ENCODE results near the gene TRIM23. TPM values are rescaled to one million over a fixed set of nuclear protein-coding genes. Genes with fewer than 3 reads are reported as not detected.

Gene TRIM23
- total RNA-seq (2022; extraction: Qiagen RNA extraction), result 5.9 to 7.9 TPM (median 7.2 TPM) in 5 replicates

GRCh38 chr5:65624025-65624570 lies at the start of gene TRIM23:
TRIM23 (minus strand) TSS chr5:65624333; CDS start chr5:65624274, 59 bp downstream.

GRCh38 chr5:65624571-65625555 lies 730 bp upstream of the TRIM23 start, which contains the start of the genes SHLD3 and TRAPPC13:
SHLD3 (plus strand) TSS chr5:65625027; CDS start chr5:65629588, 4,561 bp downstream.
TRAPPC13 (plus strand) TSS chr5:65625027; CDS start chr5:65625061, 34 bp downstream.

GRCh38 chr5:65562731-65563701 lies 61.1 kb downstream of the TRIM23 start, which contains the start of the genes CENPK and PPWD1:
CENPK (minus strand) TSS chr5:65563168; CDS start chr5:65554907, 8,261 bp downstream.
PPWD1 (plus strand) TSS chr5:65563296; CDS start chr5:65563311, 15 bp downstream.

Other genes starting within 250 kb of the TRIM23 start
- 0.03 to 0.12 TPM (median 0.10 TPM) in 5 replicates for gene ADAMTS6, start 142.4 kb downstream of the TRIM23 start, total RNA-seq (2022; extraction: Qiagen RNA extraction)
- 27.8 to 40.9 TPM (median 31.1 TPM) in 5 replicates for gene CENPK, start 61.2 kb downstream of the TRIM23 start, total RNA-seq (2022; extraction: Qiagen RNA extraction)
- gene PPWD1, start 61.0 kb downstream of the TRIM23 start, total RNA-seq (2022; extraction: Qiagen RNA extraction), result 17.5 to 22.9 TPM (median 18.6 TPM) in 5 replicates
- 2.0 to 3.3 TPM (median 2.2 TPM) in 5 replicates for gene SHLD3, start 694 bp upstream of the TRIM23 start, total RNA-seq (2022; extraction: Qiagen RNA extraction)
- 11.6 to 15.1 TPM (median 13.7 TPM) in 5 replicates for gene TRAPPC13, start 694 bp upstream of the TRIM23 start, total RNA-seq (2022; extraction: Qiagen RNA extraction)
- 5.6 to 7.6 TPM (median 7.1 TPM) in 5 replicates for gene SGTB, start 97.8 kb upstream of the TRIM23 start, total RNA-seq (2022; extraction: Qiagen RNA extraction)
- 47.4 to 76.0 TPM (median 65.1 TPM) in 5 replicates for gene NLN, start 97.9 kb upstream of the TRIM23 start, total RNA-seq (2022; extraction: Qiagen RNA extraction)